DOHH2 (cell line): ENCODE results near the gene PLCB3.

Experiments used
- H3F3A ChIP-seq: fragments of 200-600 bp; sonication (generic), shearing (Covaris generic); 2 replicates; pipeline ENCODE4 v1.6.0; 2016; ENCODE audit warnings: antibody characterized with exemption, mild to moderate bottlenecking; ENCODE audit not compliant: control insufficient read depth, insufficient read depth
- H3K27ac ChIP-seq: fragments of 200-600 bp; sonication (generic); 2 replicates; pipeline ENCODE4 v1.5.1; 2014; ENCODE audit warnings: low read depth, mild to moderate bottlenecking, low read length, moderate library complexity
- H3K27me3 ChIP-seq: fragments of 200-600 bp; sonication (generic); 2 replicates; pipeline ENCODE4 v1.6.1; 2014; ENCODE audit warnings: mild to moderate bottlenecking, low read length, mixed read lengths; ENCODE audit not compliant: control insufficient read depth
- H3K36me3 ChIP-seq: fragments of 200-600 bp; sonication (generic); 2 replicates; pipeline ENCODE4 v1.6.1; 2014; ENCODE audit warnings: mild to moderate bottlenecking, low read length, moderate library complexity, mixed read lengths; ENCODE audit not compliant: control insufficient read depth
- H3K4me1 ChIP-seq: fragments of 200-600 bp; sonication (generic); 2 replicates; pipeline ENCODE4 v1.6.1; 2014; ENCODE audit warnings: mild to moderate bottlenecking, low read length, mixed read lengths; ENCODE audit not compliant: control insufficient read depth
- H3K4me2 ChIP-seq: fragments of 200-600 bp; sonication (generic); 2 replicates; pipeline ENCODE4 v1.6.0; 2014; ENCODE audit warnings: mild to moderate bottlenecking, low read length, moderate library complexity
- H3K4me3 ChIP-seq: fragments of 200-600 bp; sonication (generic); 2 replicates; pipeline ENCODE4 v1.5.1; 2014; ENCODE audit warnings: mild to moderate bottlenecking, low read length, mixed read lengths
- H3K79me2 ChIP-seq: fragments of 200-600 bp; sonication (generic); 2 replicates; pipeline ENCODE4 v1.6.1; 2014; ENCODE audit warnings: mild to moderate bottlenecking, low read length, mixed read lengths; ENCODE audit not compliant: control insufficient read depth
- H3K9me2 ChIP-seq: fragments of 200-600 bp; sonication (generic); replicated peaks from 2 replicates; pipeline ENCODE4 v1.6.1; 2014; ENCODE audit warnings: mild to moderate bottlenecking, low read length, mixed read lengths; ENCODE audit not compliant: control insufficient read depth
- H3K9me3 ChIP-seq: fragments of 200-600 bp; sonication (generic); 2 replicates; pipeline ENCODE4 v1.6.1; 2014; ENCODE audit warnings: antibody characterized with exemption, low read length, mixed read lengths; ENCODE audit not compliant: control insufficient read depth, insufficient read depth
- H4K20me1 ChIP-seq: fragments of 200-600 bp; sonication (generic); 2 replicates; pipeline ENCODE4 v1.6.0; 2014; ENCODE audit warnings: low read depth, mild to moderate bottlenecking, antibody characterized with exemption, low read length, moderate library complexity; ENCODE audit not compliant: control insufficient read depth, insufficient read depth
- EZH2phosphoT487 ChIP-seq: fragments of 200-600 bp; sonication (generic); IDR thresholded peaks from 2 replicates; pipeline ENCODE4 v1.6.1; 2017; ENCODE audit warnings: borderline replicate concordance, mild to moderate bottlenecking, antibody characterized with exemption, low read length, moderate library complexity, mixed read lengths
- TF ChIP-seq, protein P1 (sequence below): fragments of 200-600 bp; sonication (generic); IDR thresholded peaks from one replicate; pipeline ENCODE4 v1.5.1; 2014; ENCODE audit warnings: antibody characterized with exemption, mild to moderate bottlenecking, low read depth, low read length; ENCODE audit not compliant: poor library complexity, severe bottlenecking

PLCB3 gene

DNA sequence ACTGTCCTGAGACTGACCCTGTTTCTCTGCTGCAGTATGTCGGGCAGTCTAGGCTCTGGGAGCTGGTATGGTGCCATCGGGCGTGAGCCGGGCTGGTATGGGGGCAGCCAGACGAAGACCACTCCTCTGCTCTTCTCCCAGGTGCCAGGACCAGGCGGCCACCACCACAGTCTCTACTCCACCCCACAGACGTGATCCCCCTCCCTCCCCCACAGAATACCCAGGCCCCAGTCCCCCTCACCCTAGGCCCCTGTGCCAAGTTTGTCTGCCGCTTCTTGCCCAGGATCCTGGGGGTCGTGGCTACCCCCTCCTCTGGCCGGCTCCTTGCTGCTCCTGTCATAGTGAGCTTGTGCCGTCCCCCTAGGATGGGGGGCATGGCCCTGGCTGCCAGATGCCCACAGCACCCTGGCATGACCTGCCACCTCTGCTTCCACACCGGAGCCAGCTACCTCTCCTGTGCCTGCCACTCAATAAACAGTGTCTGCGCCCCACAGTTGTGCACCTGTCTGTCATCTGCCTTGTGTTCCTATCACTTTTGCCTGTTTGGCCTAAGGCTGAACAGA is 37.8 kb downstream of the PLCB3 start:
- Histone ChIP-seq H3K27ac (no peak overlapping the region), H3K9me2 (no peaks in the 10 kb centered on the region), H3K9me3 (no peaks in the 10 kb centered on the region), H3K4me3 (no peak overlapping the region), H3K27me3 (peaks cover 31% of the 10 kb centered on the region), H3K36me3 (no peaks in the 10 kb centered on the region), H4K20me1 (no peaks in the 10 kb centered on the region), H3K4me2 (no peak overlapping the region), H3K4me1 (peaks cover 11% of the 10 kb centered on the region), H3K79me2 (peaks cover 2% of the 10 kb centered on the region), H3F3A (peaks cover 2% of the 10 kb centered on the region; the same call in 1 of the 2 replicates)
- TF ChIP-seq, protein P1, sequence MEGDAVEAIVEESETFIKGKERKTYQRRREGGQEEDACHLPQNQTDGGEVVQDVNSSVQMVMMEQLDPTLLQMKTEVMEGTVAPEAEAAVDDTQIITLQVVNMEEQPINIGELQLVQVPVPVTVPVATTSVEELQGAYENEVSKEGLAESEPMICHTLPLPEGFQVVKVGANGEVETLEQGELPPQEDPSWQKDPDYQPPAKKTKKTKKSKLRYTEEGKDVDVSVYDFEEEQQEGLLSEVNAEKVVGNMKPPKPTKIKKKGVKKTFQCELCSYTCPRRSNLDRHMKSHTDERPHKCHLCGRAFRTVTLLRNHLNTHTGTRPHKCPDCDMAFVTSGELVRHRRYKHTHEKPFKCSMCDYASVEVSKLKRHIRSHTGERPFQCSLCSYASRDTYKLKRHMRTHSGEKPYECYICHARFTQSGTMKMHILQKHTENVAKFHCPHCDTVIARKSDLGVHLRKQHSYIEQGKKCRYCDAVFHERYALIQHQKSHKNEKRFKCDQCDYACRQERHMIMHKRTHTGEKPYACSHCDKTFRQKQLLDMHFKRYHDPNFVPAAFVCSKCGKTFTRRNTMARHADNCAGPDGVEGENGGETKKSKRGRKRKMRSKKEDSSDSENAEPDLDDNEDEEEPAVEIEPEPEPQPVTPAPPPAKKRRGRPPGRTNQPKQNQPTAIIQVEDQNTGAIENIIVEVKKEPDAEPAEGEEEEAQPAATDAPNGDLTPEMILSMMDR, result no peak
- TF ChIP-seq EZH2phosphoT487, result no peak

GRCh38 chr11:64290352-64291261 is 39.3 kb downstream of the PLCB3 start:
- no peaks in the 10 kb centered on the region for H3K9me2 ChIP-seq
- H3K4me2 ChIP-seq, result no peak overlapping the region
- no peaks in the 10 kb centered on the region for H3F3A ChIP-seq
- no peaks in the 10 kb centered on the region; the same call in 1 of the 2 replicates for H3K79me2 ChIP-seq
- H3K4me3 ChIP-seq, result no peak overlapping the region
- no peaks in the 10 kb centered on the region for H3K9me3 ChIP-seq
- no peaks in the 10 kb centered on the region for H4K20me1 ChIP-seq
- H3K27me3 ChIP-seq, result peaks cover 44% of the 10 kb centered on the region
- no peak overlapping the region for H3K27ac ChIP-seq
- TF ChIP-seq EZH2phosphoT487, result no peak
- TF ChIP-seq, protein P1, result no peak
- H3K36me3 ChIP-seq, result no peaks in the 10 kb centered on the region
- H3K4me1 ChIP-seq, result peaks cover 9% of the 10 kb centered on the region

GRCh38 chr11:64291262-64291751 is 40.0 kb downstream of the PLCB3 start, which contains the start of gene KCNK4:
KCNK4 (plus strand) TSS chr11:64291302; CDS start chr11:64293019, 1,717 bp downstream.
- peaks cover 51% of the 10 kb centered on the region for H3K27me3 ChIP-seq
- H3K79me2 ChIP-seq, result no peaks in the 10 kb centered on the region
- no peak within 1 kb of the TSS for H3K27ac ChIP-seq
- H3K36me3 ChIP-seq, result no peaks in the 10 kb centered on the region
- H3K4me3 ChIP-seq, result no peak within 1 kb of the TSS
- H4K20me1 ChIP-seq, result no peaks in the 10 kb centered on the region
- no peaks in the 10 kb centered on the region for H3K9me2 ChIP-seq
- H3K4me1 ChIP-seq, result peaks cover 5% of the 10 kb centered on the region
- H3K4me2 ChIP-seq, result no peak within 1 kb of the TSS
- H3F3A ChIP-seq, result no peaks in the 10 kb centered on the region
- no peaks in the 10 kb centered on the region for H3K9me3 ChIP-seq
- TF ChIP-seq, protein P1, result no peak
- TF ChIP-seq EZH2phosphoT487, result no peak
